ENCODE data around the gene GCHFR. TPM values are rescaled to one million over a fixed set of nuclear protein-coding genes. Genes with fewer than 3 reads are reported as not detected.

GCHFR gene
- total and polyA plus RNA-seq, 2 donors (not counting 3 experiments of a cell fraction or from before 2014, with no cell fraction given), result 6.3 to 14.2 TPM

- no TSS peak for BruUV-seq (replicated peaks)
- Histone ChIP-seq H3K27ac (ENCODE audit: insufficient read depth, low read depth, low read length) (no peak overlapping the region), H3K79me2 (ENCODE audit: control insufficient read depth, insufficient read depth, low read length) (peaks cover 19% of the 10 kb centered on the region), H3K9me3 (replicated peaks; ENCODE audit: control insufficient read depth, insufficient read depth, low read length) (no peaks in the 10 kb centered on the region), H3K36me3 (ENCODE audit: control insufficient read depth in 2 of 2, extremely low read depth in 1 of 2, insufficient read depth in 2 of 2, low read length in 2 of 2) (no peaks in the 10 kb centered on the region), H3K27me3 (ENCODE audit: control insufficient read depth in 2 of 2, insufficient read depth in 2 of 2, low read length in 2 of 2) (no peaks in the 10 kb centered on the region), H2AFZ (ENCODE audit: low read depth, low read length) (peak overlapping the region; percentile 67), H3K4me2 (ENCODE audit: insufficient read depth, low read length) (no peak overlapping the region), H4K20me1 (replicated peaks; ENCODE audit: control insufficient read depth, extremely low read depth, insufficient read depth, low read length) (no peaks in the 10 kb centered on the region), H3K9ac (replicated peaks; ENCODE audit: extremely low read depth, insufficient read depth, low read length) (no peak overlapping the region), H3K9me1 (replicated peaks; ENCODE audit: control insufficient read depth, extremely low read depth, insufficient read depth, low read length) (no peaks in the 10 kb centered on the region), H3K4me3 (replicated peaks in 1 of 3; ENCODE audit: insufficient read depth in 1 of 3, low read depth in 1 of 3, low read length in 3 of 3) (no peak overlapping the region), H3K4me1 (ENCODE audit: control insufficient read depth, extremely low read depth, insufficient read depth, low read length) (peaks cover 8% of the 10 kb centered on the region)
- no peak for FAIRE-seq
- TF ChIP-seq GATA2 (IDR thresholded peaks at IDR 0.05; ENCODE audit: insufficient read depth, insufficient read length, low read depth, low read length), result no peak
- no peak for TF ChIP-seq EZH2 (IDR thresholded peaks at IDR 0.05; ENCODE audit: borderline replicate concordance, low read depth, low read length, severe bottlenecking)
- no peak for TF ChIP-seq FOS (IDR thresholded peaks at IDR 0.05; ENCODE audit: borderline replicate concordance, insufficient read depth, low read length)
- TF ChIP-seq CTCF (IDR thresholded peaks at IDR 0.05; ENCODE audit: extremely low read depth in 1 of 2, insufficient read depth in 1 of 2, low read depth in 1 of 2, low read length in 2 of 2), result no peak
- no peak for TF ChIP-seq MAX (IDR thresholded peaks at IDR 0.05; ENCODE audit: insufficient read depth, insufficient read length)
- no peak for TF ChIP-seq JUN (IDR thresholded peaks at IDR 0.05; ENCODE audit: borderline replicate concordance, insufficient read depth, insufficient read length, low read depth)
- no peak for TF ChIP-seq POLR2AphosphoS5 (IDR thresholded peaks at IDR 0.05; ENCODE audit: insufficient read depth, low read depth, low read length)
- TF ChIP-seq POLR2A (IDR thresholded peaks at IDR 0.05; ENCODE audit: low read depth, low read length), result no peak
- no peak for TF ChIP-seq MYC (IDR thresholded peaks at IDR 0.05; ENCODE audit: low read depth, low read length)
- CTCF ChIA-PET, result interaction anchor here (0.6 to 2.4 kb wide), 5 partner anchors 9 to 30 kb away, joined by 3 to 8 read pairs (median 4); partner anchors contain the start of gene C15orf62
- dilution Hi-C loops (cut with MboI; ENCODE audit: extremely low pct_ligation_motif_present, low sequenced_read_pairs) (no loop called here), intact Hi-C loops (cut with micrococcal nuclease) (no loop called here)
- no peak for DNase-seq (ENCODE audit: low read depth, low spot score)
- POLR2A ChIA-PET, result interaction anchor here (1.0 kb wide), 1 partner anchor 174 kb away, joined by 3 read pairs; no protein-coding TSS in a partner anchor
These were observed 6.9 kb upstream of the GCHFR start for GRCh38 chr15:40756938-40757337.
